ENCODE data around the gene ALDH3A1. TPM values are rescaled to one million over a fixed set of nuclear protein-coding genes. Genes with fewer than 3 reads are reported as not detected.
A peak's percentile ranks its signal among the peaks of the same experiment; 100 is the strongest.

Gene ALDH3A1
- total RNA-seq, 1 donor from 2014 or later, result 0.84 TPM

- H3K27me3 ChIP-seq (ENCODE audit: control insufficient read depth, insufficient read depth, low read length), result peaks cover 4% of the 10 kb centered on the region
- H3K36me3 ChIP-seq (ENCODE audit: control insufficient read depth, insufficient read depth, low read length), result no peaks in the 10 kb centered on the region
- H3K4me3 ChIP-seq (ENCODE audit: low read depth, low read length), result no peak overlapping the region
- DNase-seq (ENCODE audit: low read depth), result no peak
- no peak for TF ChIP-seq CTCF (IDR thresholded peaks at IDR 0.05; ENCODE audit: insufficient read depth, low read length, poor library complexity, severe bottlenecking)
Observed at GRCh38 chr17:19755821-19756510, 7.9 kb upstream of the ALDH3A1 start.

- H3K4me3 ChIP-seq (ENCODE audit: low read depth, low read length), result no peak overlapping the region
- H3K27me3 ChIP-seq (ENCODE audit: control insufficient read depth, insufficient read depth, low read length), result peaks cover 4% of the 10 kb centered on the region
- no peak for DNase-seq (ENCODE audit: low read depth)
- no peak for TF ChIP-seq CTCF (IDR thresholded peaks at IDR 0.05; ENCODE audit: insufficient read depth, low read length, poor library complexity, severe bottlenecking)
- no peaks in the 10 kb centered on the region for H3K36me3 ChIP-seq (ENCODE audit: control insufficient read depth, insufficient read depth, low read length)
Observed at GRCh38 chr17:19755392-19755791, 7.3 kb upstream of the ALDH3A1 start.

GRCh38 chr17:19753661-19754463 is 5.8 kb upstream of the ALDH3A1 start:
- H3K4me3 ChIP-seq (ENCODE audit: low read depth, low read length), result no peak overlapping the region
- no peaks in the 10 kb centered on the region for H3K36me3 ChIP-seq (ENCODE audit: control insufficient read depth, insufficient read depth, low read length)
- peaks cover under 1% of the 10 kb centered on the region for H3K27me3 ChIP-seq (ENCODE audit: control insufficient read depth, insufficient read depth, low read length)
- peak; percentile 48 for TF ChIP-seq CTCF (IDR thresholded peaks at IDR 0.05; ENCODE audit: insufficient read depth, low read length, poor library complexity, severe bottlenecking)
- DNase-seq (ENCODE audit: low read depth), result no peak

- no peak overlapping the region for H3K4me3 ChIP-seq (ENCODE audit: low read depth, low read length)
- peaks cover 6% of the 10 kb centered on the region for H3K27me3 ChIP-seq (ENCODE audit: control insufficient read depth, insufficient read depth, low read length)
- no peak for TF ChIP-seq CTCF (IDR thresholded peaks at IDR 0.05; ENCODE audit: insufficient read depth, low read length, poor library complexity, severe bottlenecking)
- peak; percentile 76 for DNase-seq (ENCODE audit: low read depth)
- H3K36me3 ChIP-seq (ENCODE audit: control insufficient read depth, insufficient read depth, low read length), result no peaks in the 10 kb centered on the region
Observed at GRCh38 chr17:19753051-19753509, 5.0 kb upstream of the ALDH3A1 start.

- H3K4me3 ChIP-seq (ENCODE audit: low read depth, low read length), result no peak overlapping the region
- H3K36me3 ChIP-seq (ENCODE audit: control insufficient read depth, insufficient read depth, low read length), result no peaks in the 10 kb centered on the region
- no peak for TF ChIP-seq CTCF (IDR thresholded peaks at IDR 0.05; ENCODE audit: insufficient read depth, low read length, poor library complexity, severe bottlenecking)
- no peak for DNase-seq (ENCODE audit: low read depth)
- peaks cover 10% of the 10 kb centered on the region for H3K27me3 ChIP-seq (ENCODE audit: control insufficient read depth, insufficient read depth, low read length)
Observed at GRCh38 chr17:19752216-19753050, 4.3 kb upstream of the ALDH3A1 start.
